ENCODE results near the gene TXNDC12. TPM values are rescaled to one million over a fixed set of nuclear protein-coding genes. Genes with fewer than 3 reads are reported as not detected.

Gene TXNDC12
- total and polyA plus RNA-seq, 9 of the 15 experiments (the other 6 are each of a cell fraction or from before 2014, with no cell fraction given), result 17.0 to 60.8 (median 37.8) TPM

DNA sequence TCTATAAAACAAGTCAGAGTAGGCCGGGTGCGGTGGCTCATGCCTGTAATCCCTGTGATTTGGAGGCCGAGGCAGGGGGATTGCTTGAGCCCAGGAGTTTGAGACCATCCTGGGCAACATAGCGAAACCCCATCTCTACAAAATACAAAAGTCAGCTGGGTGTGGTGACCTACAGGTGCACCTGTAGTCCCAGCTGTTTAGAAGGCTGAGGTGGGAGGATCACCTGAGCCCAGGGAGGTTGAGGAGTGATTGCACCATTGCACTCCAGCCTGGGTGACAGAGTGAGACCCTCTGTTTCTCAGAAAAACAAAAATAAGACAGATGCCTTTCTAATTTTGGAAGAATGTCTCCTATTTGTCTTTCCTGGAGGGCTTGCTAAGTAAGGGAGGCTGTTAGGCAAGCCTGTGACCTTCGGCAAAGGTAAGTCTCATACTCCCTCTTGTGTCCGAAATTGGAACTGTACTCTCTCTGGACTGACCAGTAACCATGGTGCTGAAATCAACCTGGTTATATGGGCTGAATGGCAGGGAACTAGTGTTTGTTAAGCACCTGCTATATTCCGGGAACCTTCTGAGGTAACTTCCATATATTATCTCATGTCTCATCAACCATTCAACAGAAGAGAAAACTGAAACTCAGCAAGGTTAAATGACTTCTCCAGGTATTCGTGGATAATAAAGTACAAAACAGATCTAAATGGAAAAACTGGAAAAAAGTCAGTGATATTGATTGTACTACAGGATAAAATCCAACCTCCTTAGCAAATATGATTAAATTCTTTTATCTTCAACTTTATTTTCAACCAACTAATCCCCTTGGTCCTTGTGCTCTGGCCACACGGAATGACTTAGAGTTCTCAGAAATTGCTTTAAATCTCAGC lies 52.7 kb downstream of the TXNDC12 start (continued):
- TF ChIP-seq, protein P1, sequence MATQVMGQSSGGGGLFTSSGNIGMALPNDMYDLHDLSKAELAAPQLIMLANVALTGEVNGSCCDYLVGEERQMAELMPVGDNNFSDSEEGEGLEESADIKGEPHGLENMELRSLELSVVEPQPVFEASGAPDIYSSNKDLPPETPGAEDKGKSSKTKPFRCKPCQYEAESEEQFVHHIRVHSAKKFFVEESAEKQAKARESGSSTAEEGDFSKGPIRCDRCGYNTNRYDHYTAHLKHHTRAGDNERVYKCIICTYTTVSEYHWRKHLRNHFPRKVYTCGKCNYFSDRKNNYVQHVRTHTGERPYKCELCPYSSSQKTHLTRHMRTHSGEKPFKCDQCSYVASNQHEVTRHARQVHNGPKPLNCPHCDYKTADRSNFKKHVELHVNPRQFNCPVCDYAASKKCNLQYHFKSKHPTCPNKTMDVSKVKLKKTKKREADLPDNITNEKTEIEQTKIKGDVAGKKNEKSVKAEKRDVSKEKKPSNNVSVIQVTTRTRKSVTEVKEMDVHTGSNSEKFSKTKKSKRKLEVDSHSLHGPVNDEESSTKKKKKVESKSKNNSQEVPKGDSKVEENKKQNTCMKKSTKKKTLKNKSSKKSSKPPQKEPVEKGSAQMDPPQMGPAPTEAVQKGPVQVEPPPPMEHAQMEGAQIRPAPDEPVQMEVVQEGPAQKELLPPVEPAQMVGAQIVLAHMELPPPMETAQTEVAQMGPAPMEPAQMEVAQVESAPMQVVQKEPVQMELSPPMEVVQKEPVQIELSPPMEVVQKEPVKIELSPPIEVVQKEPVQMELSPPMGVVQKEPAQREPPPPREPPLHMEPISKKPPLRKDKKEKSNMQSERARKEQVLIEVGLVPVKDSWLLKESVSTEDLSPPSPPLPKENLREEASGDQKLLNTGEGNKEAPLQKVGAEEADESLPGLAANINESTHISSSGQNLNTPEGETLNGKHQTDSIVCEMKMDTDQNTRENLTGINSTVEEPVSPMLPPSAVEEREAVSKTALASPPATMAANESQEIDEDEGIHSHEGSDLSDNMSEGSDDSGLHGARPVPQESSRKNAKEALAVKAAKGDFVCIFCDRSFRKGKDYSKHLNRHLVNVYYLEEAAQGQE (IDR thresholded peaks at IDR 0.05; ENCODE audit: borderline replicate concordance), result peak; percentile 99
- TF ChIP-seq, protein P1 (CRISPR knock-in tag; IDR thresholded peaks at IDR 0.05; ENCODE audit: low read depth), result peak; percentile 95
- TF ChIP-seq ZNF224 (CRISPR knock-in tag; IDR thresholded peaks at IDR 0.05) (no peak), MIER1 (IDR thresholded peaks at IDR 0.05; ENCODE audit: low read depth) (peak; percentile 90), STAG1 (CRISPR knock-in tag; IDR thresholded peaks at IDR 0.05; ENCODE audit: borderline replicate concordance) (peak; percentile 91), EHMT2 (IDR thresholded peaks at IDR 0.05) (peak; percentile 95), ARID2 (IDR thresholded peaks at IDR 0.05) (peak; percentile 83), ZNF146 (CRISPR knock-in tag; IDR thresholded peaks at IDR 0.05; ENCODE audit: unreplicated experiment) (no peak), ETS2 (tag; IDR thresholded peaks at IDR 0.05; ENCODE audit: borderline replicate concordance, poor library complexity, severe bottlenecking) (no peak), CREB1 (IDR thresholded peaks at IDR 0.05) (no peak), CREB1 (CRISPR knock-in tag; IDR thresholded peaks at IDR 0.05) (peak; percentile 17; the same call in 1 of the 2 replicates), CC2D1A (IDR thresholded peaks at IDR 0.05) (peak; percentile 73), CREM (IDR thresholded peaks at IDR 0.05; ENCODE audit: low read depth) (peak; percentile 50)
- TF ChIP-seq, protein P2, sequence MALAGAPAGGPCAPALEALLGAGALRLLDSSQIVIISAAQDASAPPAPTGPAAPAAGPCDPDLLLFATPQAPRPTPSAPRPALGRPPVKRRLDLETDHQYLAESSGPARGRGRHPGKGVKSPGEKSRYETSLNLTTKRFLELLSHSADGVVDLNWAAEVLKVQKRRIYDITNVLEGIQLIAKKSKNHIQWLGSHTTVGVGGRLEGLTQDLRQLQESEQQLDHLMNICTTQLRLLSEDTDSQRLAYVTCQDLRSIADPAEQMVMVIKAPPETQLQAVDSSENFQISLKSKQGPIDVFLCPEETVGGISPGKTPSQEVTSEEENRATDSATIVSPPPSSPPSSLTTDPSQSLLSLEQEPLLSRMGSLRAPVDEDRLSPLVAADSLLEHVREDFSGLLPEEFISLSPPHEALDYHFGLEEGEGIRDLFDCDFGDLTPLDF (CRISPR knock-in tag; IDR thresholded peaks at IDR 0.05), result peak; percentile 42; the same call in 1 of the 2 replicates
- TF ChIP-seq, protein P3, sequence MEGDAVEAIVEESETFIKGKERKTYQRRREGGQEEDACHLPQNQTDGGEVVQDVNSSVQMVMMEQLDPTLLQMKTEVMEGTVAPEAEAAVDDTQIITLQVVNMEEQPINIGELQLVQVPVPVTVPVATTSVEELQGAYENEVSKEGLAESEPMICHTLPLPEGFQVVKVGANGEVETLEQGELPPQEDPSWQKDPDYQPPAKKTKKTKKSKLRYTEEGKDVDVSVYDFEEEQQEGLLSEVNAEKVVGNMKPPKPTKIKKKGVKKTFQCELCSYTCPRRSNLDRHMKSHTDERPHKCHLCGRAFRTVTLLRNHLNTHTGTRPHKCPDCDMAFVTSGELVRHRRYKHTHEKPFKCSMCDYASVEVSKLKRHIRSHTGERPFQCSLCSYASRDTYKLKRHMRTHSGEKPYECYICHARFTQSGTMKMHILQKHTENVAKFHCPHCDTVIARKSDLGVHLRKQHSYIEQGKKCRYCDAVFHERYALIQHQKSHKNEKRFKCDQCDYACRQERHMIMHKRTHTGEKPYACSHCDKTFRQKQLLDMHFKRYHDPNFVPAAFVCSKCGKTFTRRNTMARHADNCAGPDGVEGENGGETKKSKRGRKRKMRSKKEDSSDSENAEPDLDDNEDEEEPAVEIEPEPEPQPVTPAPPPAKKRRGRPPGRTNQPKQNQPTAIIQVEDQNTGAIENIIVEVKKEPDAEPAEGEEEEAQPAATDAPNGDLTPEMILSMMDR (IDR thresholded peaks at IDR 0.05 in 2 of 3, conservative IDR thresholded peaks at IDR 0.05 in 1 of 3; ENCODE audit: insufficient read depth in 2 of 3, low read depth in 1 of 3, low read length in 3 of 3), result peak; percentile 86 to 98 (median 94)
- TF ChIP-seq, protein P4, sequence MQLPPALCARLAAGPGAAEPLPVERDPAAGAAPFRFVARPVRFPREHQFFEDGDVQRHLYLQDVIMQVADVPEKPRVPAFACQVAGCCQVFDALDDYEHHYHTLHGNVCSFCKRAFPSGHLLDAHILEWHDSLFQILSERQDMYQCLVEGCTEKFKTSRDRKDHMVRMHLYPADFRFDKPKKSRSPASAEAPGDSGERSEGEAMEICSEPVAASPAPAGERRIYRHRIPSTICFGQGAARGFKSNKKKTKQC (CRISPR knock-in tag; IDR thresholded peaks at IDR 0.05), result no peak
